ENCODE measurements around the gene YIF1B.
A peak's percentile ranks its signal among the peaks of the same experiment; 100 is the strongest.
"Not testable (repeated sequence)": the region's sequence is repeated elsewhere in the genome, so short reads cannot be mapped to it uniquely, and the experiment has no call there.

YIF1B gene

GRCh38 chr19:38315657-38316476 lies at the start of gene YIF1B:
TSS of gene YIF1B (minus strand) at chr19:38315947. CDS start at chr19:38315917, 30 bp downstream.
- H3K27ac Mint-ChIP-seq: peak within 1 kb of the TSS; percentile 88
- no peaks in the 10 kb centered on the region for H3K36me3 Mint-ChIP-seq
- no peaks in the 10 kb centered on the region for H3K27me3 Mint-ChIP-seq
- peak within 1 kb of the TSS; percentile 93 for H3K4me3 Mint-ChIP-seq
- H3K9me3 Mint-ChIP-seq (ENCODE audit: low read depth): no peaks in the 10 kb centered on the region
- peaks cover 26% of the 10 kb centered on the region for H3K4me1 Mint-ChIP-seq (ENCODE audit: low read depth)

GRCh38 chr19:38362946-38363688 lies 47.4 kb upstream of the YIF1B start:
- H3K27me3 Mint-ChIP-seq; H3K27ac Mint-ChIP-seq; H3K36me3 Mint-ChIP-seq; H3K4me1 Mint-ChIP-seq (ENCODE audit: low read depth); H3K9me3 Mint-ChIP-seq (ENCODE audit: low read depth): not testable (repeated sequence)
- H3K4me3 Mint-ChIP-seq: peak overlapping the region; percentile 81

DNA sequence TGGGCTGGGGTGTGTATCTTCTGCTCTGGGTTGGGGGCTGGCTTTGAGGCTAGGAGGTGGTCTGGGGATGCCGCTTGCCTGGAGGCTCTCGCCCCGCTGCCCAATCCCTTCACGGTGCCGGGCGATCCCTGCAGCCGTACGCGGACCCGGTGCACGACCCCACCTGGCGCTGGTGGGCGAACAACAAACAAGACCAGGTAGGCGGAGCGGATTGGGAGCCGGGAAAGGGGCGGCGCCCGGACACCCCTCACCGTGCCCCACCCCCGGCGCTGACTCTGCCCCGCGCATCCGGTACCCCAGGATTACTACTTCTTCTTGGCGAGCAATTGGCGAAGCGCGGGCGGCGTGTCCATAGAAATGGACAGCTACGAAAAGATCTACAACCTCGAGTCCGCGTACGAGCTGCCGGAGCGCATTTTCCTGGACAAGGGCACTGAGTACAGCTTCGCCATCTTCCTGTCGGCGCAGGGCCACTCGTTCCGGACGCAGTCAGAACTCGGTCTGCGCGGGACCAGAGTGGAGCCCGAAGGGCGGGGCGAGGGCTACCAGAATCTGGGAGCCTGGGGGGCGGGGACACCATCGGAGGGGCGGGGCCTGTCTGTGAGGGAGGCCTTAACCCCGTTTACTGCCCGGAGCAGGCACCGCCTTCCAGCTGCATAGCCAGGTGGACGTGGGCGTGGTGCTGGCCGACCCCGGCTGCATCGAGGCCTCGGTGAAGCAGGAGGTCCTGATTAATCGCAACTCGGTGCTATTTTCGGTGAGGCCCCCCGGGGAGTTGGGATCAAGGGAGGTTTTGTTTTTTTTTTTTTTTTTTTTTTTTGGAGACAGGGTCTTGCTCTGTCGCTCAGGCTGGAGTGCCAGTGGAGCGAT lies 46.6 kb upstream of the YIF1B start:
- peaks cover 10% of the 10 kb centered on the region for H3K4me1 Mint-ChIP-seq (ENCODE audit: low read depth)
- H3K27ac Mint-ChIP-seq: no peak overlapping the region
- no peaks in the 10 kb centered on the region for H3K9me3 Mint-ChIP-seq (ENCODE audit: low read depth)
- H3K27me3 Mint-ChIP-seq: peaks cover 2% of the 10 kb centered on the region
- peak overlapping the region; percentile 81 for H3K4me3 Mint-ChIP-seq
- no peaks in the 10 kb centered on the region for H3K36me3 Mint-ChIP-seq

DNA sequence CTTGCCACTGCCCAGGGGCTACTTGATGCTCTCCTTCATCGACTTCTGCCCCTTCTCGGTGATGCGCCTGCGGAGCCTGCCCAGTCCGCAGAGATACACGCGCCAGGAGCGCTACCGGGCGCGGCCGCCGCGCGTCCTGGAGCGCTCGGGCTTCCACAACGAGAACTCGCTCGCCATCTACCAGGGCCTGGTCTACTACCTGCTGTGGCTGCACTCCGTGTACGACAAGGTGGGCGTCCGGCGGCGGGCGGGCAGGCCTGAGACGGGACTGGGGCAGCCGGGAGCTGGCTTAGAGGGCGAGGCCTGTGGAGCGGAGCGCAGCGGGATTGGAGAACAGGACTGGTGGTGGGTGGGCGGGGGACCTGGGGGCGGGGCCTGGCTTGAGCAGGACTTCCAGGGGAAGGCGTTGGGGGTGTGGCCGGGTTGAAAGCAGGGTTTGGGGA lies 45.9 kb upstream of the YIF1B start:
- no peaks in the 10 kb centered on the region for H3K9me3 Mint-ChIP-seq (ENCODE audit: low read depth)
- H3K27me3 Mint-ChIP-seq: peaks cover 2% of the 10 kb centered on the region
- no peak overlapping the region for H3K27ac Mint-ChIP-seq
- H3K4me3 Mint-ChIP-seq: peak overlapping the region; percentile 81
- H3K4me1 Mint-ChIP-seq (ENCODE audit: low read depth): peaks cover 10% of the 10 kb centered on the region
- H3K36me3 Mint-ChIP-seq: no peaks in the 10 kb centered on the region

GRCh38 chr19:38360839-38361631 lies 45.3 kb upstream of the YIF1B start:
- no peak overlapping the region for H3K27ac Mint-ChIP-seq
- no peaks in the 10 kb centered on the region for H3K9me3 Mint-ChIP-seq (ENCODE audit: low read depth)
- no peaks in the 10 kb centered on the region for H3K27me3 Mint-ChIP-seq
- peaks cover 10% of the 10 kb centered on the region for H3K4me1 Mint-ChIP-seq (ENCODE audit: low read depth)
- no peaks in the 10 kb centered on the region for H3K36me3 Mint-ChIP-seq
- H3K4me3 Mint-ChIP-seq: peak overlapping the region; percentile 81

GRCh38 chr19:38360351-38360750 lies 44.6 kb upstream of the YIF1B start:
- Mint-ChIP-seq H3K4me3 (peak overlapping the region; percentile 81), H3K27me3 (no peaks in the 10 kb centered on the region), H3K36me3 (no peaks in the 10 kb centered on the region), H3K27ac (no peak overlapping the region), H3K9me3 (ENCODE audit: low read depth) (no peaks in the 10 kb centered on the region), H3K4me1 (ENCODE audit: low read depth) (peaks cover 10% of the 10 kb centered on the region)

- no peaks in the 10 kb centered on the region for H3K27me3 Mint-ChIP-seq
Observed at GRCh38 chr19:38359242-38360021, 43.7 kb upstream of the YIF1B start.

DNA sequence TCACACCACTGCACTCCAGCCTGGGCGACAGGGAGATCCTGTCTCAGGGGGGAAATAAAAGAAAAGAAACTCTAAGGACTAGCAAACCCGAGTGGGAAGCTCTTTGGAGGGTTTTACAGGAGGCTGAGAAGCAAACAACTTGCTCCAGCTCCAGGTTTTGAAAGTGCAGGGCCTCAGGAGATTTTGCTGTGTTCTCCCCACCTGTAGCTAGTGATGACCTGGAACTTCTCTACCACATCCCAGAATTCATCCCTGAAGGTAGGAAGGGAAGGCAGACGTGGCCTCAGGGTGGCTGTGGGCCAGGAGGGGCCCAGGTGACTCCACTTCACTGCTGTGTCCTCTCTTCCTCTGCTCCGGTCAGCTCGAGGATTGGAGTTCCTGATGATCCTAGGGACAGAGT lies 42.3 kb upstream of the YIF1B start:
- no peak overlapping the region for H3K27ac Mint-ChIP-seq
- H3K27me3 Mint-ChIP-seq: no peaks in the 10 kb centered on the region
- H3K4me3 Mint-ChIP-seq: no peak overlapping the region
- H3K36me3 Mint-ChIP-seq: no peaks in the 10 kb centered on the region
- peaks cover 8% of the 10 kb centered on the region for H3K4me1 Mint-ChIP-seq (ENCODE audit: low read depth)
- no peaks in the 10 kb centered on the region for H3K9me3 Mint-ChIP-seq (ENCODE audit: low read depth)

More at GRCh38 chr19:38359242-38360021, 43.7 kb upstream of the YIF1B start:
- no peaks in the 10 kb centered on the region for H3K9me3 Mint-ChIP-seq (ENCODE audit: low read depth)
- H3K27ac Mint-ChIP-seq: no peak overlapping the region
- no peaks in the 10 kb centered on the region for H3K36me3 Mint-ChIP-seq
- H3K4me1 Mint-ChIP-seq (ENCODE audit: low read depth): peaks cover 10% of the 10 kb centered on the region
- peak overlapping the region; percentile 3 for H3K4me3 Mint-ChIP-seq

DNA sequence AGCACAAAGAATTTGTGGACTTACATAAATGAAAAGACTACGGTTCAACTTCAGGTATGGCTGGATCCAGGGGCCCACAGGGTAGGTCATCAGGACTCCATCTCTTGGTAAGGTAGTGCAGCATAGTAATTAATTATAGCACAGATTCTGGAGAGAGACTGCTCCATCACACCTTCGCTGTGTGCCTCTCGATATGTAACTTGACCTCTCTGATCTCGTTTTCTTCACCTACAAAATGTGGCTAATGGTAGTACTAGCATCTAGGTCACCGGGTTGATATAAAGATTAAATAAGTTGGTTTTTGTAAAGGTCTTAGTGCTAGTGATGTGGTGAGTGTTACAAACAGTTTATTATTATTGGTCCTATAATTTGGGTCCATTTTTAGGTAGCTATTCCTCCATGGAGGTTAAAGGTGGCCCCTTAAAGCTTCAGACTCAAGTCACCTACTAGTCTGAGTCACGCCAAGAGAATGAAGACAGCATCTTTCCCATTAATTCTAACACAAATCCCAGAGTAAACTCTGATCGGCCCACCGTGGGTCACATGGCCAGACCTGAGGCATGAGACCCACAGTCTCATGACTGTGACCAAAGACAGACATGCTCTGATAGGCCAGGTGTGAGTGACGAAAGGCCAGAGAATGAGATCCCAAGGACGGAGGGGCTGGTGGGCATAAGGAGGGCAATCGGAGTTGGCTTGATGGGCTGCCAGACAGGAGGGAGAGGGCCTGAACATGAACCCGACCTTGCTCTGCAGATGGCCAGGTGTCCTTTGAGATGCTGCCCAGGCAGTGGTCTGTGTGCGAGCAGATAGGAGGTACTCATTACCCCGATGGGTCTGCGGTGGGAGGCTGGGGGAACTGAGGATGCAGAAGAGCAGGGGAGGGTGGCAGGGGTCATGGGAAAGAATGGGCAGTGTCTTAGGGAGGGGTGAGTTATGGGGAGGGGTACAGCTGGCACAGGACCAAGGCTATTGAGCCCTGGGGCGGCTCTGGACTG lies 40.3 kb upstream of the YIF1B start:
- H3K4me3 Mint-ChIP-seq: no peak overlapping the region
- no peaks in the 10 kb centered on the region for H3K27me3 Mint-ChIP-seq
- no peaks in the 10 kb centered on the region for H3K9me3 Mint-ChIP-seq (ENCODE audit: low read depth)
- peaks cover 4% of the 10 kb centered on the region for H3K4me1 Mint-ChIP-seq (ENCODE audit: low read depth)
- no peak overlapping the region for H3K27ac Mint-ChIP-seq
- no peaks in the 10 kb centered on the region for H3K36me3 Mint-ChIP-seq

DNA sequence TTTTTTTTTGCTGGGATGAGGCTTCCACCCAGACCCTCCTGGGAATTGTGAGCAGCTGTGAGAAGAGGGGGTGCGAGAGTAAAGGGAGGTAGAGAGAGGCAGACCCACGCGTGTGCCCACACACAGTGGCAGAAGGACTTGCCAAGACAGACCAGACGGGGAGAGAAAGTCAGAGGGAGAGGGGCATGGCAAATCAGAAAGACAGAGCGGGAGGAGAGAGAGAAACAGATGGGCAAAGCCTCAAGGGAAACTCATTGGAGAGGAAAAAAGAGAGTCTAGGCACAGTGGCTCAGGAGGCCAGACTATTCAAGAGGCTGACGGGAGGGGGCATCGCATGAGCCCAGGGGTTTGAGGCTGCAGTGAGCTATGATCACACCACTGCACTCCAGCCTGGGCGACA lies 36.9 kb upstream of the YIF1B start:
- no peaks in the 10 kb centered on the region for H3K4me1 Mint-ChIP-seq (ENCODE audit: low read depth)
- no peaks in the 10 kb centered on the region for H3K36me3 Mint-ChIP-seq
- H3K4me3 Mint-ChIP-seq: no peak overlapping the region
- no peaks in the 10 kb centered on the region for H3K9me3 Mint-ChIP-seq (ENCODE audit: low read depth)
- H3K27ac Mint-ChIP-seq: no peak overlapping the region
- no peaks in the 10 kb centered on the region for H3K27me3 Mint-ChIP-seq

DNA sequence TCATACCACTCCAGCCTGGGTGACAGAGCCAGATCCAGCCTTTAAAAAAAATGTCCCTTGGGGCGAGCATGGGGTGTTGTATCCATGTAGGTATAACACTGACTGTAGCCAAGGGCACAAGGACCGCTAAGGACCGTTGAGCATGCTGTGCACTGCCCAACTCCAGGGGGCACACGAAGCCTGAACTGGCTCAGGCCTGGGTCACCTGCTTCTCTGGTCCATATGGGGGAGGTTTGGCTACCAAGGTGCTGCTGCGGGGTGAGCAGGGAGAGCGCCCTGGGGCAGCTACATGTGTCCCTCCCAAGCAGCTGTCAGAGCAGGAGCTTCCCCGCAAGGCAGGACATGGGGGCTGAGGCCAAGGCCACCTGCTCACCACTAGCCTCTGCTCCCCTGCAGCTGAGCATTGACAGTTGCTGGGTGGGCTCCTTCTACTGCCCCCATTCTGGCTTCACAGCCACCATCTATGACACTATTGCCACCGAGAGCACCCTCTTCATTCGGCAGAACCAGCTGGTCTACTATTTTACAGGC lies 36.2 kb upstream of the YIF1B start:
- Mint-ChIP-seq H3K36me3 (no peaks in the 10 kb centered on the region), H3K4me1 (ENCODE audit: low read depth) (no peaks in the 10 kb centered on the region), H3K27ac (no peak overlapping the region), H3K9me3 (ENCODE audit: low read depth) (no peaks in the 10 kb centered on the region), H3K4me3 (no peak overlapping the region), H3K27me3 (no peaks in the 10 kb centered on the region)

GRCh38 chr19:38350883-38351282 lies 35.1 kb upstream of the YIF1B start:
- no peak overlapping the region for H3K4me3 Mint-ChIP-seq
- no peaks in the 10 kb centered on the region for H3K36me3 Mint-ChIP-seq
- H3K27ac Mint-ChIP-seq: no peak overlapping the region
- no peaks in the 10 kb centered on the region for H3K4me1 Mint-ChIP-seq (ENCODE audit: low read depth)
- H3K9me3 Mint-ChIP-seq (ENCODE audit: low read depth): no peaks in the 10 kb centered on the region
- H3K27me3 Mint-ChIP-seq: no peaks in the 10 kb centered on the region

All from activated naive CD8-positive, alpha-beta T cell (primary cell).